Measurements from ENCODE around the gene WIF1. TPM values are rescaled to one million over a fixed set of nuclear protein-coding genes. Genes with fewer than 3 reads are reported as not detected.

Gene WIF1
- total RNA-seq = not detected in 2 replicates

- no peaks in the 10 kb centered on the region for H3K9me3 Mint-ChIP-seq
- peak; percentile 47 for ATAC-seq (ENCODE audit: low read depth)
- no peak within 1 kb of the TSS for H3K27ac Mint-ChIP-seq
- intact Hi-C loops (cut with micrococcal nuclease) = loop anchor here (1.0 kb wide), 2 partner anchors 49 to 111 kb away; no protein-coding TSS in a partner anchor
- H3K4me3 Mint-ChIP-seq = peak within 1 kb of the TSS; percentile 55
- POLR2A ChIA-PET = no interaction called here
- CTCF ChIA-PET = interaction anchor here (1.3 kb wide), 1 partner anchor 112 kb away, joined by 3 read pairs; no protein-coding TSS in a partner anchor
- peaks cover 30% of the 10 kb centered on the region for H3K27me3 Mint-ChIP-seq
- no peak for TF ChIP-seq CTCF (IDR thresholded peaks at IDR 0.05)
- DNase-seq = peak; percentile 32
- no peaks in the 10 kb centered on the region for H3K36me3 Mint-ChIP-seq (ENCODE audit: low read depth)
- peaks cover 14% of the 10 kb centered on the region for H3K4me1 Mint-ChIP-seq
Measured at GRCh38 chr12:65121049-65121955, at the start of gene WIF1. WIF1 (minus strand) TSS chr12:65121305; CDS start chr12:65121191, 114 bp downstream.

- peak; percentile 52 for DNase-seq
- H3K4me1 Mint-ChIP-seq = peaks cover 43% of the 10 kb centered on the region
- peak overlapping the region; percentile 100 for H3K4me3 Mint-ChIP-seq
- CTCF ChIA-PET = interaction anchor here (2.0 kb wide), 1 partner anchor 62 kb away, joined by 17 read pairs; no protein-coding TSS in a partner anchor
- no peaks in the 10 kb centered on the region for H3K9me3 Mint-ChIP-seq
- peaks cover 18% of the 10 kb centered on the region for H3K36me3 Mint-ChIP-seq (ENCODE audit: low read depth)
- peak; percentile 23 for ATAC-seq (ENCODE audit: low read depth)
- POLR2A ChIA-PET = interaction anchor here (0.8 to 2.7 kb wide), 11 partner anchors 10 to 1132 kb away, joined by 3 to 44 read pairs (median 12); partner anchors contain the start of genes HELB, KICS2, LLPH and TMBIM4
- intact Hi-C loops (cut with micrococcal nuclease) = loop anchor here (1.0 to 2.0 kb wide), 5 partner anchors 14 to 1132 kb away; partner anchors contain the start of genes HELB and WIF1
- H3K27me3 Mint-ChIP-seq = no peaks in the 10 kb centered on the region
- H3K27ac Mint-ChIP-seq = peak overlapping the region; percentile 80
- no peak for TF ChIP-seq CTCF (IDR thresholded peaks at IDR 0.05)
Measured at GRCh38 chr12:65170209-65170881, 49.2 kb upstream of the WIF1 start.

GRCh38 chr12:65169320-65170208 is 48.5 kb upstream of the WIF1 start, which contains the start of gene LEMD3:
LEMD3 (plus strand) TSS chr12:65169583; CDS start chr12:65169597, 14 bp downstream.
- no peak for TF ChIP-seq CTCF (IDR thresholded peaks at IDR 0.05)
- Mint-ChIP-seq H3K27ac (peak within 1 kb of the TSS; percentile 99), H3K4me3 (peak within 1 kb of the TSS; percentile 100)

DNA sequence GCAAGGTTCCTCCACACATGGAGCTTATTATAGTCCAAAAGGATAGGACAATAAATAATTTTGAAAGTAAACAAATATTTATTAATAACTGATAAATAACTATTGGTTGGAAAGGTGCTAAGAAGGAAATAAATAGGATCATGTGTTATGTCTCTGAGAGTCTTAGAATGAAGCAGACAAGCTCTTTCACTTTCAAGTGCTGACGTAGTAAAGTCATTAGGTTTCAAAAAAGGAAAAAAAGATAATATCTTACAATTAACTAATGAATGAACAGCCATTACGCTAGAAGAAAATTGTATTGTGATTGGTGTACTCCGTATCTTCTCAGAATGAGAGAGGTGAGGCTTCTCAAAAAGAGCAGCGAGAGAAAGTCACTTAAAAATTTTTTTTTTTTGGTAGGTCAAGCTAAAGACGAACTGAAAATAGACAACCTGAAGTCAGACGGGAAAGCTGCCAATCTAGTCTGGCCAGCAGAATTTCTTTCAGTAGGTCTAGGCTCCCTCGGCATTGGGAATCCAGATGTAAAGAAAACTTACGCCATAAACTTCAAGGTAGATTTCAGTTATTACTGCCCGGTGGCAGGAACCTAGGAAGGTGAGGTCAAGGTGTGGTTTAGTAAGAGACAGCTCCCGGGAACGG is 47.7 kb upstream of the WIF1 start:
- intact Hi-C loops (cut with micrococcal nuclease) = loop anchor here (1.0 to 10.0 kb wide), 7 partner anchors 12 to 1496 kb away; partner anchors contain the start of genes KICS2 and RASSF3
- Mint-ChIP-seq H3K9me3 (no peaks in the 10 kb centered on the region), H3K27ac (peak overlapping the region; percentile 99), H3K4me1 (peaks cover 42% of the 10 kb centered on the region), H3K4me3 (peak overlapping the region; percentile 100), H3K27me3 (no peaks in the 10 kb centered on the region), H3K36me3 (ENCODE audit: low read depth) (peaks cover 18% of the 10 kb centered on the region)
- TF ChIP-seq CTCF (IDR thresholded peaks at IDR 0.05) = no peak
- POLR2A ChIA-PET = interaction anchor here (0.6 to 2.7 kb wide), 18 partner anchors 12 to 1133 kb away, joined by 3 to 44 read pairs (median 5); partner anchors contain the start of genes HELB, KICS2, LLPH and TMBIM4
- no peak for DNase-seq
- ATAC-seq (ENCODE audit: low read depth) = no peak
- CTCF ChIA-PET = interaction anchor here (0.7 to 2.0 kb wide), 5 partner anchors 12 to 64 kb away, joined by 3 to 17 read pairs (median 3); no protein-coding TSS in a partner anchor

More at GRCh38 chr12:65169320-65170208, 48.5 kb upstream of the WIF1 start, which contains the start of gene LEMD3:
- peak; percentile 93 for ATAC-seq (ENCODE audit: low read depth)
- Mint-ChIP-seq H3K9me3 (no peaks in the 10 kb centered on the region), H3K4me1 (peaks cover 43% of the 10 kb centered on the region), H3K27me3 (no peaks in the 10 kb centered on the region), H3K36me3 (ENCODE audit: low read depth) (peaks cover 18% of the 10 kb centered on the region)
- CTCF ChIA-PET = interaction anchor here (0.7 to 2.0 kb wide), 4 partner anchors 11 to 63 kb away, joined by 3 to 17 read pairs (median 4); no protein-coding TSS in a partner anchor
- intact Hi-C loops (cut with micrococcal nuclease) = loop anchor here (1.0 to 10.0 kb wide), 12 partner anchors 13 to 1495 kb away; partner anchors contain the start of genes HELB, KICS2, RASSF3 and WIF1
- peak; percentile 87 for DNase-seq
- POLR2A ChIA-PET = interaction anchor here (0.6 to 2.7 kb wide), 18 partner anchors 11 to 1133 kb away, joined by 3 to 44 read pairs (median 4); partner anchors contain the start of genes HELB, KICS2, LLPH and TMBIM4
